Measurements from ENCODE around the gene SIL1. TPM values are rescaled to one million over a fixed set of nuclear protein-coding genes. Genes with fewer than 3 reads are reported as not detected.
"Not testable (repeated sequence)": the region's sequence is repeated elsewhere in the genome, so short reads cannot be mapped to it uniquely, and the experiment has no call there.

SIL1 gene
- polyA plus RNA-seq, 1 experiment, result 64.6 TPM

- no peak for DNase-seq (ENCODE audit: low read depth, low spot score)
- Histone ChIP-seq H3K27me3 (ENCODE audit: control insufficient read depth, insufficient read depth, low read length) (no peaks in the 10 kb centered on the region), H3K9me3 (ENCODE audit: control insufficient read depth, insufficient read depth, low read length) (no peaks in the 10 kb centered on the region), H3K27ac (ENCODE audit: low read depth, low read length) (no peak overlapping the region), H3K4me3 (ENCODE audit: low read depth, low read length) (no peak overlapping the region)
- POLR2A ChIA-PET, result no interaction called here
- CTCF ChIA-PET, result no interaction called here
- no peak for TF ChIP-seq CTCF (IDR thresholded peaks at IDR 0.05; ENCODE audit: low read depth, low read length)
Measured at GRCh38 chr5:139017624-139018023, 180.5 kb downstream of the SIL1 start.

- H3K27ac ChIP-seq (ENCODE audit: low read depth, low read length), result no peak overlapping the region
- no peak for TF ChIP-seq CTCF (IDR thresholded peaks at IDR 0.05; ENCODE audit: low read depth, low read length)
- no peaks in the 10 kb centered on the region; the same call in 1 of the 2 replicates for H3K9me3 ChIP-seq (ENCODE audit: control insufficient read depth, insufficient read depth, low read length)
- no peaks in the 10 kb centered on the region for H3K27me3 ChIP-seq (ENCODE audit: control insufficient read depth, insufficient read depth, low read length)
- H3K4me3 ChIP-seq (ENCODE audit: low read depth, low read length), result no peak overlapping the region
- POLR2A ChIA-PET, result no interaction called here
- CTCF ChIA-PET, result no interaction called here
- no peak for DNase-seq (ENCODE audit: low read depth, low spot score)
Measured at GRCh38 chr5:139016186-139016585, 182.0 kb downstream of the SIL1 start.

- TF ChIP-seq CTCF (IDR thresholded peaks at IDR 0.05; ENCODE audit: low read depth, low read length), result no peak
- ChIA-PET POLR2A (interaction anchor here (1.1 kb wide), 1 partner anchor 124 kb away, joined by 4 read pairs; no protein-coding TSS in a partner anchor), CTCF (no interaction called here)
- H3K4me3 ChIP-seq (ENCODE audit: low read depth, low read length), result no peak overlapping the region
- H3K27ac ChIP-seq (ENCODE audit: low read depth, low read length), result no peak overlapping the region
- DNase-seq (ENCODE audit: low read depth, low spot score), result peak; percentile 51
- H3K9me3 ChIP-seq (ENCODE audit: control insufficient read depth, insufficient read depth, low read length), result no peaks in the 10 kb centered on the region; the same call in 1 of the 2 replicates
- H3K27me3 ChIP-seq (ENCODE audit: control insufficient read depth, insufficient read depth, low read length), result no peaks in the 10 kb centered on the region
Measured at GRCh38 chr5:139014726-139015125, 183.4 kb downstream of the SIL1 start.

GRCh38 chr5:139012176-139012575 is 186.0 kb downstream of the SIL1 start:
- no peaks in the 10 kb centered on the region; the same call in 1 of the 2 replicates for H3K9me3 ChIP-seq (ENCODE audit: control insufficient read depth, insufficient read depth, low read length)
- no peak overlapping the region for H3K4me3 ChIP-seq (ENCODE audit: low read depth, low read length)
- TF ChIP-seq CTCF (IDR thresholded peaks at IDR 0.05; ENCODE audit: low read depth, low read length), result no peak
- DNase-seq (ENCODE audit: low read depth, low spot score), result no peak
- no peaks in the 10 kb centered on the region for H3K27me3 ChIP-seq (ENCODE audit: control insufficient read depth, insufficient read depth, low read length)
- no peak overlapping the region for H3K27ac ChIP-seq (ENCODE audit: low read depth, low read length)
- POLR2A ChIA-PET, result no interaction called here
- CTCF ChIA-PET, result no interaction called here

GRCh38 chr5:139011156-139011555 is 187.0 kb downstream of the SIL1 start:
- CTCF ChIA-PET; H3K4me3 ChIP-seq (ENCODE audit: low read depth, low read length); DNase-seq (ENCODE audit: low read depth, low spot score); H3K27me3 ChIP-seq (ENCODE audit: control insufficient read depth, insufficient read depth, low read length); H3K27ac ChIP-seq (ENCODE audit: low read depth, low read length); POLR2A ChIA-PET; H3K9me3 ChIP-seq (ENCODE audit: control insufficient read depth, insufficient read depth, low read length): not testable (repeated sequence)
